HG03175 (cell line): ENCODE results near the gene RAD9A.
A peak's percentile ranks its signal among the peaks of the same experiment; 100 is the strongest.
"Not testable (repeated sequence)": the region's sequence is repeated elsewhere in the genome, so short reads cannot be mapped to it uniquely, and the experiment has no call there.

Experiments
- ATAC-seq: cut with Tn5 transposase; IDR thresholded peaks from one replicate; pipeline ENCODE4 v1.9.1; 2021; ENCODE audit warnings: mild to moderate bottlenecking, moderate library complexity; ENCODE audit not compliant: unreplicated experiment

RAD9A gene

GRCh38 chr11:67421430-67422031, 29.7 kb downstream of the RAD9A start:
- ATAC-seq: no peak

- ATAC-seq: no peak
These were observed 31.1 kb downstream of the RAD9A start for GRCh38 chr11:67422891-67423290.

GRCh38 chr11:67423466-67423865, 31.7 kb downstream of the RAD9A start:
- no peak for ATAC-seq

GRCh38 chr11:67423891-67424613, 32.3 kb downstream of the RAD9A start:
- no peak for ATAC-seq

- ATAC-seq: not testable (repeated sequence)
These were observed 35.6 kb downstream of the RAD9A start for GRCh38 chr11:67427364-67427859.

- ATAC-seq: peak; percentile 85
These were observed 36.5 kb downstream of the RAD9A start, which contains the start of gene RPS6KB2 for GRCh38 chr11:67428052-67429001. Gene RPS6KB2, plus strand, starts transcription at chr11:67428494. Its CDS starts 52 bp downstream, at chr11:67428546.

- ATAC-seq: no peak
These were observed 37.4 kb downstream of the RAD9A start for GRCh38 chr11:67429038-67429668.

GRCh38 chr11:67429722-67430121, 37.9 kb downstream of the RAD9A start:
- ATAC-seq: no peak

GRCh38 chr11:67431346-67432249, 39.8 kb downstream of the RAD9A start:
- ATAC-seq: no peak

GRCh38 chr11:67432655-67433349, 41.0 kb downstream of the RAD9A start:
- ATAC-seq: no peak

- ATAC-seq: no peak
These were observed 42.0 kb downstream of the RAD9A start for GRCh38 chr11:67433536-67434394.

GRCh38 chr11:67434395-67434881, 42.7 kb downstream of the RAD9A start:
- ATAC-seq: no peak

GRCh38 chr11:67435031-67435726, 43.4 kb downstream of the RAD9A start:
- no peak for ATAC-seq

- ATAC-seq: no peak
These were observed 44.1 kb downstream of the RAD9A start for GRCh38 chr11:67435727-67436458.

GRCh38 chr11:67436459-67437081, 44.8 kb downstream of the RAD9A start:
- ATAC-seq: peak; percentile 48

GRCh38 chr11:67437082-67437808, 45.5 kb downstream of the RAD9A start, which contains the start of gene PTPRCAP:
Gene PTPRCAP, minus strand, starts transcription at chr11:67437682. Its CDS starts 63 bp downstream, at chr11:67437619.
- peak; percentile 26 for ATAC-seq
